Kidney (tissue), 14 donors: ENCODE data around the gene NPB. TPM values are rescaled to one million over a fixed set of nuclear protein-coding genes. Genes with fewer than 3 reads are reported as not detected.
"Not testable (repeated sequence)": the region's sequence is repeated elsewhere in the genome, so short reads cannot be mapped to it uniquely, and the experiment has no call there.

ENCODE experiments used
- DNase-seq, 5 donors: peaks; one replicate each; pipeline ENCODE4 v3.0.0-alpha.2; 2013 to 2020
- FAIRE-seq: peaks from 2 replicates; lab custom pipeline; 2012; peaks lifted over from hg19 to GRCh38; lab: Jason Lieb, UNC
- H3K27ac ChIP-seq, 2 donors: one replicate each; pipeline ENCODE4 v1.7.0; 2013; ENCODE audit warnings: low read depth in 2 of 2, low read length in 2 of 2, inconsistent platforms in 1 of 2
- H3K27me3 ChIP-seq: one replicate; pipeline ENCODE4 v1.7.1; 2013; ENCODE audit warnings: low read length, inconsistent platforms; ENCODE audit not compliant: control insufficient read depth, insufficient read depth
- H3K36me3 ChIP-seq, 3 donors: one replicate each; pipeline versions ENCODE4 v1.7.0 to v1.7.1; 2013; ENCODE audit warnings: low read length in 3 of 3, control low read depth in 1 of 3, inconsistent platforms in 1 of 3; ENCODE audit not compliant: insufficient read depth in 3 of 3, control insufficient read depth in 2 of 3
- H3K4me1 ChIP-seq, 3 donors: one replicate each; pipeline versions ENCODE4 v1.7.0 to v1.7.1; 2013; ENCODE audit warnings: low read length in 3 of 3, inconsistent platforms in 1 of 3, low read depth in 1 of 3; ENCODE audit not compliant: control insufficient read depth in 2 of 3, insufficient read depth in 2 of 3
- H3K4me3 ChIP-seq, 3 donors: one replicate each; pipeline versions ENCODE4 v1.7.0 to v1.8.1; 2013; ENCODE audit warnings: low read length in 3 of 3, control low read depth in 1 of 3, inconsistent platforms in 1 of 3
- H3K9ac ChIP-seq, 3 donors: one replicate each; pipeline versions ENCODE4 v1.7.0 to v1.7.1; 2013; ENCODE audit warnings: low read length in 3 of 3, control low read depth in 1 of 3, inconsistent platforms in 1 of 3
- H3K9me3 ChIP-seq, 3 donors: one replicate each; pipeline versions ENCODE4 v1.7.0 to v1.7.1; 2013; ENCODE audit warnings: low read length in 3 of 3, control low read depth in 1 of 3, inconsistent platforms in 1 of 3; ENCODE audit not compliant: control insufficient read depth in 2 of 3, insufficient read depth in 1 of 3
- intact Hi-C: fragments of 100-400 bp; cut with DNase I; formaldehyde crosslinking; loops from one replicate; pipeline ENCODE4 v1.11.1; 2022
- polyA plus RNA-seq: library from polyadenylated mRNA; stranded (reverse); fragments of 350-450 nt; fragmentation: Illumina TruSeq; extraction: RNeasy Lipid Tissue Mini Kit (QIAGEN cat#74804); gene quantifications from one replicate; pipeline ENCODE4 v1.2.3, GENCODE V29; 2014; ENCODE audit warnings: low read depth, low replicate concordance; ENCODE audit not compliant: insufficient read depth
- total RNA-seq: library from RNA; stranded (reverse); fragmentation: NEBNext Ultra II Directional; extraction: Animal tissue kit (Norgen Biotek cat#: 25700); gene quantifications from one replicate; pipeline ENCODE4 v1.2.1, GENCODE V29; 2021
- TF ChIP-seq, protein P1 (sequence below): IDR thresholded peaks from 3 replicates; pipeline ENCODE4 v1.5.1; 2012; ENCODE audit warnings: mild to moderate bottlenecking, moderate library complexity, borderline replicate concordance; ENCODE audit not compliant: insufficient read depth; ENCODE audit errors: extremely low read depth
- donor health status: control.
- donor health status: control.
- donor health status: control.
- donor health status: control.
- donor health status: control.
- donor health status: DM: yes; HTN: yes; CAD: no.
- donor health status: Normal renal cell carcinoma (clear cell type).

Gene NPB
- total and polyA plus RNA-seq, 2 donors from 2014 or later, result 0.66 to 1.4 TPM

- peak overlapping the region in 1 of 3 donors; percentile 73 for H3K4me3 ChIP-seq
- no peaks in the 10 kb centered on the region for H3K27me3 ChIP-seq
- DNase-seq, result no peak
- peaks cover 0 to 11% (median 8%) of the 10 kb centered on the region in 3 donors for H3K4me1 ChIP-seq
- TF ChIP-seq, protein P1, sequence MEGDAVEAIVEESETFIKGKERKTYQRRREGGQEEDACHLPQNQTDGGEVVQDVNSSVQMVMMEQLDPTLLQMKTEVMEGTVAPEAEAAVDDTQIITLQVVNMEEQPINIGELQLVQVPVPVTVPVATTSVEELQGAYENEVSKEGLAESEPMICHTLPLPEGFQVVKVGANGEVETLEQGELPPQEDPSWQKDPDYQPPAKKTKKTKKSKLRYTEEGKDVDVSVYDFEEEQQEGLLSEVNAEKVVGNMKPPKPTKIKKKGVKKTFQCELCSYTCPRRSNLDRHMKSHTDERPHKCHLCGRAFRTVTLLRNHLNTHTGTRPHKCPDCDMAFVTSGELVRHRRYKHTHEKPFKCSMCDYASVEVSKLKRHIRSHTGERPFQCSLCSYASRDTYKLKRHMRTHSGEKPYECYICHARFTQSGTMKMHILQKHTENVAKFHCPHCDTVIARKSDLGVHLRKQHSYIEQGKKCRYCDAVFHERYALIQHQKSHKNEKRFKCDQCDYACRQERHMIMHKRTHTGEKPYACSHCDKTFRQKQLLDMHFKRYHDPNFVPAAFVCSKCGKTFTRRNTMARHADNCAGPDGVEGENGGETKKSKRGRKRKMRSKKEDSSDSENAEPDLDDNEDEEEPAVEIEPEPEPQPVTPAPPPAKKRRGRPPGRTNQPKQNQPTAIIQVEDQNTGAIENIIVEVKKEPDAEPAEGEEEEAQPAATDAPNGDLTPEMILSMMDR, result no peak
- no peak overlapping the region for H3K27ac ChIP-seq
- H3K9ac ChIP-seq, result no peak overlapping the region
- no peak for FAIRE-seq
- H3K36me3 ChIP-seq, result peaks cover 0 to 35% (median 29%) of the 10 kb centered on the region in 3 donors
- H3K9me3 ChIP-seq, result no peaks in the 10 kb centered on the region
- intact Hi-C loops, result no loop called here
These were observed 14.4 kb downstream of the NPB start for GRCh38 chr17:81916234-81917001.

- Histone ChIP-seq H3K9me3 (no peaks in the 10 kb centered on the region), H3K27ac (peak within 1 kb of the TSS in 1 of 2 donors; percentile 43), H3K4me1 (peaks cover 0 to 16% (median 8%) of the 10 kb centered on the region in 3 donors), H3K36me3 (peaks cover 0 to 38% (median 30%) of the 10 kb centered on the region in 3 donors), H3K4me3 (peak within 1 kb of the TSS; percentile 39 to 73 (median 72)), H3K9ac (peak within 1 kb of the TSS; percentile 5 to 67 (median 19)), H3K27me3 (no peaks in the 10 kb centered on the region)
- TF ChIP-seq, protein P1, result no peak
- no peak for FAIRE-seq
- DNase-seq, result peak; percentile 84 to 94 (median 90)
- intact Hi-C loops, result no loop called here
These were observed 15.7 kb downstream of the NPB start, which contains the start of gene SIRT7 for GRCh38 chr17:81917565-81918332. Gene SIRT7, minus strand, starts transcription at chr17:81918176. Its CDS starts 45 bp downstream, at chr17:81918131.

- Histone ChIP-seq H3K36me3 (peaks cover 0 to 34% (median 29%) of the 10 kb centered on the region in 3 donors), H3K4me1 (peaks cover 0 to 19% (median 8%) of the 10 kb centered on the region in 3 donors), H3K27ac (peak overlapping the region in 1 of 2 donors; percentile 43), H3K4me3 (peak overlapping the region in 1 of 3 donors; percentile 73)
- H3K9me3 ChIP-seq, H3K9ac ChIP-seq, FAIRE-seq, intact Hi-C loops, H3K27me3 ChIP-seq, DNase-seq: not testable (repeated sequence)
These were observed 16.3 kb downstream of the NPB start for GRCh38 chr17:81918333-81918669.
